GM12892 (cell line): Measurements from ENCODE around the gene C15orf40.

Experiments used
- POLR2AphosphoS5 ChIP-seq: IDR thresholded peaks from 2 replicates; pipeline ENCODE4 v1.6.1; 2011; ENCODE audit warnings: low read depth, low read length, control low read depth
- TAF1 ChIP-seq: IDR thresholded peaks from 2 replicates; pipeline ENCODE4 v1.6.1; 2011; ENCODE audit warnings: low read depth, mild to moderate bottlenecking, control low read depth, low read length, borderline replicate concordance

DNA sequence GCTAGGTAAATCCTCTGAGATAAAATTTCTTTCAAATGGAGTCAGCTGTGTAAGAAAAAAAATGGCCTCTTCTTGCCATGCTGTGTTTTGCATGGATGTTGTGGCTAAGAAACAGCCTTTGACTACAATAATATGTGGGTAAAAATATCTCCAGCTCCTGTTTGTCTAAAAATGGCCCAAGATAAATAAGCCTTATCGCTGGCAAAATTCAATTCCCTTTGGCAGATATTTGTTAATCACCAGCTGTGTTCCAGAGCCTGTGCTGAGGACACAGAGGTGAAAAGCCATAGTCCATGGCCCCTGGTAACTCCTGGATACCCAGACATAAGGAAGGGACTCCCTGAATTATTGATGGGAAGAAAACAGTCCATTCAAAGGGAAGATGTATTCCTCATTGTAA, 40.7 kb downstream of the C15orf40 start:
- no peak for TF ChIP-seq TAF1
- TF ChIP-seq POLR2AphosphoS5, result no peak
